ENCODE results near the gene HNF1A.

- no peak for TF ChIP-seq CTCF (IDR thresholded peaks at IDR 0.05)
- no peak for TF ChIP-seq POLR2A (IDR thresholded peaks at IDR 0.05)
These were observed 998 bp downstream of the HNF1A start for GRCh38 chr12:120979220-120979861.
